ENCODE results near the gene UTP4.
"Not testable (repeated sequence)": the region's sequence is repeated elsewhere in the genome, so short reads cannot be mapped to it uniquely, and the experiment has no call there.

The UTP4 gene

GRCh38 chr16:69119536-69119935, 12.9 kb upstream of the UTP4 start:
- peaks cover 50% of the 10 kb centered on the region for H3K36me3 ChIP-seq (ENCODE audit: insufficient read depth, low read length)
- no peak overlapping the region for H3K27ac ChIP-seq (ENCODE audit: low read depth, low read length)
- no peaks in the 10 kb centered on the region for H3K27me3 ChIP-seq (ENCODE audit: control insufficient read depth in 1 of 2, insufficient read depth in 2 of 2, low read length in 2 of 2)
- peaks cover 7% of the 10 kb centered on the region for H3K4me1 ChIP-seq (ENCODE audit: insufficient read depth, low read length)
- no peak overlapping the region for H3K9ac ChIP-seq (ENCODE audit: low read length)
- no peaks in the 10 kb centered on the region for H3K9me3 ChIP-seq (ENCODE audit: low read length)
- H3K4me3 ChIP-seq (ENCODE audit: low read depth in 1 of 2, low read length in 2 of 2) = no peak overlapping the region

GRCh38 chr16:69120096-69120664, 12.3 kb upstream of the UTP4 start:
- Histone ChIP-seq H3K4me1 (ENCODE audit: insufficient read depth, low read length) (peaks cover 7% of the 10 kb centered on the region), H3K27me3 (ENCODE audit: control insufficient read depth in 1 of 2, insufficient read depth in 2 of 2, low read length in 2 of 2) (no peaks in the 10 kb centered on the region), H3K9me3 (ENCODE audit: low read length) (no peaks in the 10 kb centered on the region), H3K36me3 (ENCODE audit: insufficient read depth, low read length) (peaks cover 46% of the 10 kb centered on the region), H3K27ac (ENCODE audit: low read depth, low read length) (no peak overlapping the region), H3K9ac (ENCODE audit: low read length) (no peak overlapping the region), H3K4me3 (ENCODE audit: low read depth in 1 of 2, low read length in 2 of 2) (no peak overlapping the region)

GRCh38 chr16:69123910-69124309, 8.5 kb upstream of the UTP4 start:
- H3K9ac ChIP-seq (ENCODE audit: low read length) = no peak overlapping the region
- H3K9me3 ChIP-seq (ENCODE audit: low read length) = no peaks in the 10 kb centered on the region
- H3K27ac ChIP-seq (ENCODE audit: low read depth, low read length) = no peak overlapping the region
- peaks cover 29% of the 10 kb centered on the region for H3K36me3 ChIP-seq (ENCODE audit: insufficient read depth, low read length)
- H3K4me1 ChIP-seq (ENCODE audit: insufficient read depth, low read length) = peaks cover 9% of the 10 kb centered on the region
- H3K27me3 ChIP-seq (ENCODE audit: control insufficient read depth in 1 of 2, insufficient read depth in 2 of 2, low read length in 2 of 2) = no peaks in the 10 kb centered on the region
- no peak overlapping the region for H3K4me3 ChIP-seq (ENCODE audit: low read depth in 1 of 2, low read length in 2 of 2)

GRCh38 chr16:69124406-69124805, 8.0 kb upstream of the UTP4 start:
- H3K27me3 ChIP-seq (ENCODE audit: control insufficient read depth in 1 of 2, insufficient read depth in 2 of 2, low read length in 2 of 2); H3K4me1 ChIP-seq (ENCODE audit: insufficient read depth, low read length); H3K9ac ChIP-seq (ENCODE audit: low read length); H3K4me3 ChIP-seq (ENCODE audit: low read depth in 1 of 2, low read length in 2 of 2); H3K27ac ChIP-seq (ENCODE audit: low read depth, low read length); H3K9me3 ChIP-seq (ENCODE audit: low read length): not testable (repeated sequence)
- peaks cover 24% of the 10 kb centered on the region for H3K36me3 ChIP-seq (ENCODE audit: insufficient read depth, low read length)

GRCh38 chr16:69124961-69125360, 7.5 kb upstream of the UTP4 start:
- peaks cover 20% of the 10 kb centered on the region for H3K36me3 ChIP-seq (ENCODE audit: insufficient read depth, low read length)
- H3K4me1 ChIP-seq (ENCODE audit: insufficient read depth, low read length); H3K9me3 ChIP-seq (ENCODE audit: low read length); H3K27ac ChIP-seq (ENCODE audit: low read depth, low read length); H3K4me3 ChIP-seq (ENCODE audit: low read depth in 1 of 2, low read length in 2 of 2); H3K27me3 ChIP-seq (ENCODE audit: control insufficient read depth in 1 of 2, insufficient read depth in 2 of 2, low read length in 2 of 2); H3K9ac ChIP-seq (ENCODE audit: low read length): not testable (repeated sequence)

GRCh38 chr16:69126221-69126620, 6.2 kb upstream of the UTP4 start:
- H3K36me3 ChIP-seq (ENCODE audit: insufficient read depth, low read length) = peaks cover 8% of the 10 kb centered on the region
- H3K4me1 ChIP-seq (ENCODE audit: insufficient read depth, low read length) = peaks cover 14% of the 10 kb centered on the region
- H3K4me3 ChIP-seq (ENCODE audit: low read depth in 1 of 2, low read length in 2 of 2) = no peak overlapping the region
- H3K27ac ChIP-seq (ENCODE audit: low read depth, low read length) = no peak overlapping the region
- H3K9me3 ChIP-seq (ENCODE audit: low read length) = no peaks in the 10 kb centered on the region
- no peaks in the 10 kb centered on the region for H3K27me3 ChIP-seq (ENCODE audit: control insufficient read depth in 1 of 2, insufficient read depth in 2 of 2, low read length in 2 of 2)
- no peak overlapping the region for H3K9ac ChIP-seq (ENCODE audit: low read length)

GRCh38 chr16:69126801-69127200, 5.6 kb upstream of the UTP4 start:
- H3K4me3 ChIP-seq (ENCODE audit: low read depth in 1 of 2, low read length in 2 of 2); H3K9ac ChIP-seq (ENCODE audit: low read length); H3K27ac ChIP-seq (ENCODE audit: low read depth, low read length); H3K27me3 ChIP-seq (ENCODE audit: control insufficient read depth in 1 of 2, insufficient read depth in 2 of 2, low read length in 2 of 2); H3K36me3 ChIP-seq (ENCODE audit: insufficient read depth, low read length); H3K9me3 ChIP-seq (ENCODE audit: low read length): not testable (repeated sequence)
- H3K4me1 ChIP-seq (ENCODE audit: insufficient read depth, low read length) = peaks cover 14% of the 10 kb centered on the region

GRCh38 chr16:69127966-69128510, 4.4 kb upstream of the UTP4 start:
- Histone ChIP-seq H3K27ac (ENCODE audit: low read depth, low read length) (no peak overlapping the region), H3K9ac (ENCODE audit: low read length) (no peak overlapping the region), H3K9me3 (ENCODE audit: low read length) (no peaks in the 10 kb centered on the region), H3K27me3 (ENCODE audit: control insufficient read depth in 1 of 2, insufficient read depth in 2 of 2, low read length in 2 of 2) (no peaks in the 10 kb centered on the region), H3K36me3 (ENCODE audit: insufficient read depth, low read length) (peaks cover 7% of the 10 kb centered on the region), H3K4me3 (ENCODE audit: low read depth in 1 of 2, low read length in 2 of 2) (no peak overlapping the region), H3K4me1 (ENCODE audit: insufficient read depth, low read length) (peaks cover 17% of the 10 kb centered on the region)

- H3K27ac ChIP-seq (ENCODE audit: low read depth, low read length) = no peak overlapping the region
- peaks cover 7% of the 10 kb centered on the region for H3K36me3 ChIP-seq (ENCODE audit: insufficient read depth, low read length)
- H3K4me1 ChIP-seq (ENCODE audit: insufficient read depth, low read length) = peaks cover 24% of the 10 kb centered on the region
- no peaks in the 10 kb centered on the region for H3K9me3 ChIP-seq (ENCODE audit: low read length)
- no peaks in the 10 kb centered on the region for H3K27me3 ChIP-seq (ENCODE audit: control insufficient read depth in 1 of 2, insufficient read depth in 2 of 2, low read length in 2 of 2)
- no peak overlapping the region for H3K4me3 ChIP-seq (ENCODE audit: low read depth in 1 of 2, low read length in 2 of 2)
- no peak overlapping the region for H3K9ac ChIP-seq (ENCODE audit: low read length)
These were observed 2.0 kb upstream of the UTP4 start for GRCh38 chr16:69130461-69130860.

- Histone ChIP-seq H3K27me3 (ENCODE audit: control insufficient read depth in 1 of 2, insufficient read depth in 2 of 2, low read length in 2 of 2) (no peaks in the 10 kb centered on the region), H3K36me3 (ENCODE audit: insufficient read depth, low read length) (peaks cover 3% of the 10 kb centered on the region), H3K27ac (ENCODE audit: low read depth, low read length) (peak overlapping the region; percentile 73), H3K9ac (ENCODE audit: low read length) (peak overlapping the region; percentile 72), H3K9me3 (ENCODE audit: low read length) (no peaks in the 10 kb centered on the region), H3K4me3 (ENCODE audit: low read depth in 1 of 2, low read length in 2 of 2) (peak overlapping the region; percentile 72 to 86), H3K4me1 (ENCODE audit: insufficient read depth, low read length) (peaks cover 21% of the 10 kb centered on the region)
These were observed 1.1 kb upstream of the UTP4 start for GRCh38 chr16:69131167-69131838.

- peaks cover 5% of the 10 kb centered on the region for H3K36me3 ChIP-seq (ENCODE audit: insufficient read depth, low read length)
- peak overlapping the region; percentile 72 to 89 for H3K4me3 ChIP-seq (ENCODE audit: low read depth in 1 of 2, low read length in 2 of 2)
- H3K27me3 ChIP-seq (ENCODE audit: control insufficient read depth in 1 of 2, insufficient read depth in 2 of 2, low read length in 2 of 2) = no peaks in the 10 kb centered on the region
- H3K9ac ChIP-seq (ENCODE audit: low read length) = peak overlapping the region; percentile 72
- peaks cover 20% of the 10 kb centered on the region for H3K4me1 ChIP-seq (ENCODE audit: insufficient read depth, low read length)
- no peaks in the 10 kb centered on the region for H3K9me3 ChIP-seq (ENCODE audit: low read length)
- peak overlapping the region; percentile 73 for H3K27ac ChIP-seq (ENCODE audit: low read depth, low read length)
These were observed 518 bp upstream of the UTP4 start for GRCh38 chr16:69131839-69132423.
